GM23338 (cell line): Measurements from ENCODE around the gene LINGO4. TPM values are rescaled to one million over a fixed set of nuclear protein-coding genes. Genes with fewer than 3 reads are reported as not detected.

Experiments used
- ATAC-seq: fragments of 200-7000 bp; cut with Tn5 transposase; 3 replicates; pipeline ENCODE4 v1.9.1; 2020
- DNase-seq: peaks from one replicate; pipeline ENCODE4 v3.0.0-alpha.2; 2015; ENCODE audit warnings: low spot score
- H2AFZ ChIP-seq: fragments of 200-600 bp; sonication (generic); 2 replicates; pipeline ENCODE4 v1.8.0; 2016; ENCODE audit warnings: antibody characterized with exemption, mild to moderate bottlenecking, moderate library complexity
- H3F3A ChIP-seq: fragments of 200-600 bp; sonication (generic); replicated peaks from 2 replicates; pipeline ENCODE4 v1.8.0; 2017; ENCODE audit warnings: antibody characterized with exemption, mixed run types, low read depth
- H3K27ac ChIP-seq: fragments of 200-600 bp; sonication (generic); 2 replicates; pipeline ENCODE4 v1.6.1; 2016; ENCODE audit warnings: low read depth
- H3K27me3 ChIP-seq: fragments of 200-600 bp; sonication (generic); 2 replicates; pipeline ENCODE4 v1.8.0; 2016; ENCODE audit warnings: mild to moderate bottlenecking, mixed run types, moderate library complexity; ENCODE audit not compliant: insufficient read depth
- H3K36me3 ChIP-seq: fragments of 200-600 bp; sonication (generic); 2 replicates; pipeline ENCODE4 v1.8.0; 2016; ENCODE audit warnings: mild to moderate bottlenecking; ENCODE audit not compliant: insufficient read depth
- H3K4me1 ChIP-seq: fragments of 200-600 bp; sonication (generic); 2 replicates; pipeline ENCODE4 v1.8.0; 2016; ENCODE audit warnings: mild to moderate bottlenecking, moderate library complexity; ENCODE audit not compliant: insufficient read depth
- H3K4me2 ChIP-seq: fragments of 200-600 bp; sonication (generic); 2 replicates; pipeline ENCODE4 v1.7.1; 2017; ENCODE audit warnings: mixed run types
- H3K4me3 ChIP-seq: fragments of 200-600 bp; sonication (generic); 2 replicates; pipeline ENCODE4 v1.6.1; 2016; ENCODE audit warnings: mixed run types
- H3K79me2 ChIP-seq: fragments of 200-600 bp; sonication (generic); replicated peaks from 2 replicates; pipeline ENCODE4 v1.8.0; 2017; ENCODE audit warnings: mild to moderate bottlenecking; ENCODE audit not compliant: insufficient read depth
- H3K9me2 ChIP-seq: fragments of 200-600 bp; sonication (generic); 2 replicates; pipeline ENCODE4 v1.8.0; 2017; ENCODE audit not compliant: insufficient read depth
- H4K20me1 ChIP-seq: fragments of 200-600 bp; sonication (generic); replicated peaks from 2 replicates; pipeline ENCODE4 v1.8.0; 2017; ENCODE audit warnings: mild to moderate bottlenecking; ENCODE audit not compliant: insufficient read depth
- H3K27ac Mint-ChIP-seq: 2 replicates; pipeline ENCODE4 v1.8.0; 2020; ENCODE audit warnings: inconsistent platforms, mild to moderate bottlenecking, moderate library complexity, mixed read lengths
- H3K27me3 Mint-ChIP-seq: 3 replicates; pipeline ENCODE4 v1.8.0; 2022; ENCODE audit warnings: low read depth, mild to moderate bottlenecking, moderate library complexity, mixed read lengths, inconsistent platforms; ENCODE audit not compliant: insufficient read depth, poor library complexity
- H3K36me3 Mint-ChIP-seq: 3 replicates; pipeline ENCODE4 v1.8.0; 2021; ENCODE audit warnings: low read depth, mild to moderate bottlenecking, inconsistent platforms, moderate library complexity, mixed read lengths
- H3K4me1 Mint-ChIP-seq: 3 replicates; pipeline ENCODE4 v1.8.0; 2020; ENCODE audit warnings: mild to moderate bottlenecking, inconsistent platforms, mixed read lengths
- H3K4me3 Mint-ChIP-seq: 3 replicates; pipeline ENCODE4 v1.8.0; 2021; ENCODE audit warnings: moderate library complexity, mild to moderate bottlenecking, inconsistent platforms, mixed read lengths
- H3K9me3 Mint-ChIP-seq: 3 replicates; pipeline ENCODE4 v1.8.0; 2020; ENCODE audit warnings: moderate library complexity, mild to moderate bottlenecking, inconsistent platforms, mixed read lengths
- CREB1 ChIP-seq: fragments of 250-450 bp; sonication (Bioruptor Pico); IDR thresholded peaks from 2 replicates; pipeline ENCODE4 v1.5.0; 2020; ENCODE audit warnings: low read depth, mild to moderate bottlenecking, moderate library complexity
- REST ChIP-seq: IDR thresholded peaks from one replicate; pipeline ENCODE4 v1.6.1; 2018; ENCODE audit warnings: antibody characterized with exemption; ENCODE audit not compliant: unreplicated experiment
- ZNF462 ChIP-seq: fragments of 250-450 bp; sonication (Bioruptor Pico); IDR thresholded peaks from 2 replicates; pipeline ENCODE4 v1.5.0; 2020; ENCODE audit warnings: mild to moderate bottlenecking, moderate library complexity
- polyA plus RNA-seq: library from polyadenylated mRNA; unstranded; fragments of >200 nt; fragmentation: Nextera tagmentation; extraction: Ambion mirVana; gene quantifications from 2 replicates; pipeline ENCODE4 v1.2.1, GENCODE V29; 2016
- total RNA-seq: library from RNA; depleted of rRNA; stranded (reverse); fragments of >200 nt; shearing (Covaris generic); gene quantifications from 2 replicates; pipeline ENCODE4 v1.2.3, GENCODE V29; 2014

LINGO4 gene
- total and polyA plus RNA-seq, 2 experiments from 2014 or later = not detected

- ATAC-seq = no peak
- Histone ChIP-seq H3K4me3 (no peak overlapping the region), H3K4me2 (no peak overlapping the region), H3K4me1 (no peaks in the 10 kb centered on the region), H2AFZ (no peak overlapping the region), H3K79me2 (no peaks in the 10 kb centered on the region), H3K9me2 (no peaks in the 10 kb centered on the region), H3F3A (no peaks in the 10 kb centered on the region), H3K36me3 (peaks cover 11% of the 10 kb centered on the region; the same call in 1 of the 2 replicates), H3K27me3 (no peaks in the 10 kb centered on the region), H3K27ac (no peak overlapping the region), H4K20me1 (no peaks in the 10 kb centered on the region)
- no peaks in the 10 kb centered on the region for H3K27me3 Mint-ChIP-seq
- no peaks in the 10 kb centered on the region for H3K9me3 Mint-ChIP-seq
- H3K4me1 Mint-ChIP-seq = no peaks in the 10 kb centered on the region
- peaks cover 26% of the 10 kb centered on the region for H3K36me3 Mint-ChIP-seq
- no peak overlapping the region for H3K27ac Mint-ChIP-seq
- DNase-seq = no peak
- no peak overlapping the region for H3K4me3 Mint-ChIP-seq
- TF ChIP-seq REST (no peak), CREB1 (CRISPR knock-in tag) (no peak), ZNF462 (CRISPR knock-in tag) (no peak)
These were observed 29.1 kb downstream of the LINGO4 start for GRCh38 chr1:151775894-151776664.
